ENCODE measurements around the gene DUSP6.

GRCh38 chr12:89389755-89390661 lies 37.7 kb upstream of the DUSP6 start:
- TF ChIP-seq POLR2A (IDR thresholded peaks at IDR 0.05; ENCODE audit: low read depth, low read length) (no peak), TAF1 (IDR thresholded peaks at IDR 0.05; ENCODE audit: borderline replicate concordance, low read depth, low read length) (no peak), POLR2AphosphoS5 (IDR thresholded peaks at IDR 0.05; ENCODE audit: low read depth, low read length) (no peak)
